NCI-H2107 treated with DMSO at 0.1 percent for 48 hours (cell line): ENCODE results near the gene NADK2.
"Not testable (repeated sequence)": the region's sequence is repeated elsewhere in the genome, so short reads cannot be mapped to it uniquely, and the experiment has no call there.

Source experiments
- DNase-seq: peaks from one replicate; lab custom pipeline; 2025; ENCODE audit not compliant: unreplicated experiment; lab: John Stamatoyannopoulos, UW

NADK2 gene

GRCh38 chr5:36209664-36210063, 32.1 kb downstream of the NADK2 start:
- no peak for DNase-seq

GRCh38 chr5:36208786-36209185, 32.9 kb downstream of the NADK2 start:
- DNase-seq: no peak

- DNase-seq: no peak
Observed at GRCh38 chr5:36206913-36207312, 34.8 kb downstream of the NADK2 start.

- no peak for DNase-seq
Observed at GRCh38 chr5:36205329-36205728, 36.4 kb downstream of the NADK2 start.

GRCh38 chr5:36202521-36202961, 39.2 kb downstream of the NADK2 start:
- no peak for DNase-seq

GRCh38 chr5:36200513-36200912, 41.2 kb downstream of the NADK2 start:
- DNase-seq: no peak

- no peak for DNase-seq
Observed at GRCh38 chr5:36199620-36200019, 42.1 kb downstream of the NADK2 start.

- not testable (repeated sequence) for DNase-seq
Observed at GRCh38 chr5:36198783-36199182, 42.9 kb downstream of the NADK2 start.

- no peak for DNase-seq
Observed at GRCh38 chr5:36198281-36198680, 43.4 kb downstream of the NADK2 start.

GRCh38 chr5:36193746-36194145, 48.0 kb downstream of the NADK2 start:
- DNase-seq: no peak

- DNase-seq: not testable (repeated sequence)
Observed at GRCh38 chr5:36184408-36184807, 57.3 kb downstream of the NADK2 start.

GRCh38 chr5:36181774-36182173, 60.0 kb downstream of the NADK2 start:
- DNase-seq: no peak

- no peak for DNase-seq
Observed at GRCh38 chr5:36180556-36181350, 61.0 kb downstream of the NADK2 start.

GRCh38 chr5:36179950-36180349, 61.8 kb downstream of the NADK2 start:
- DNase-seq: no peak

- no peak for DNase-seq
Observed at GRCh38 chr5:36178524-36178890, 63.2 kb downstream of the NADK2 start.

- peak; percentile 20 for DNase-seq
Observed at GRCh38 chr5:36177715-36178523, 63.8 kb downstream of the NADK2 start.

GRCh38 chr5:36177154-36177553, 64.6 kb downstream of the NADK2 start:
- DNase-seq: no peak

- DNase-seq: no peak
Observed at GRCh38 chr5:36175043-36175442, 66.7 kb downstream of the NADK2 start.

GRCh38 chr5:36174119-36174518, 67.6 kb downstream of the NADK2 start:
- DNase-seq: no peak

GRCh38 chr5:36173426-36173825, 68.3 kb downstream of the NADK2 start:
- DNase-seq: no peak

GRCh38 chr5:36172599-36172998, 69.1 kb downstream of the NADK2 start:
- no peak for DNase-seq

- no peak for DNase-seq
Observed at GRCh38 chr5:36170832-36171424, 70.8 kb downstream of the NADK2 start.
